Panc1 (cell line): ENCODE results near the gene TANK. TPM values are rescaled to one million over a fixed set of nuclear protein-coding genes. Genes with fewer than 3 reads are reported as not detected.

Experiments used
- ATAC-seq: fragments of 200-7000 bp; cut with Tn5 transposase; 2 replicates; pipeline ENCODE4 v1.9.1; 2020; ENCODE audit warnings: mild to moderate bottlenecking, moderate library complexity
- BruUV-seq: library from RNA; stranded (reverse); fragments of 400-500 nt; replicated peaks from 2 replicates; lab custom pipeline; 2021; lab: Mats Ljungman, UMichigan
- CTCF ChIA-PET: fragments of 300-600 bp; sonication (Branson Sonifier 250); formaldehyde crosslinking; loops from one replicate; lab custom pipeline; 2022; ENCODE audit warnings: antibody characterized with exemption; lab: Charles Lee
- POLR2A ChIA-PET: fragments of 300-600 bp; sonication (Branson Sonifier 250); formaldehyde crosslinking; loops from one replicate; lab custom pipeline; 2022; ENCODE audit warnings: antibody characterized with exemption; lab: Charles Lee
- DNase-seq: peaks from one replicate; pipeline ENCODE4 v3.0.0-alpha.2; 2010; ENCODE audit warnings: low read depth, low spot score
- H3K27ac ChIP-seq: 2 replicates; pipeline ENCODE4 v1.5.1; 2011; ENCODE audit warnings: mild to moderate bottlenecking, low read length, inconsistent platforms
- H3K27me3 ChIP-seq: fragments of 200-500 bp; sonication (Bioruptor generic); 2 replicates; pipeline ENCODE4 v1.6.0; 2014; ENCODE audit warnings: low read length, inconsistent platforms; ENCODE audit not compliant: control insufficient read depth, insufficient read depth
- H3K36me3 ChIP-seq: fragments of 200-500 bp; sonication (Bioruptor generic); 2 replicates; pipeline ENCODE4 v1.5.1; 2014; ENCODE audit warnings: inconsistent platforms, mild to moderate bottlenecking, low read length, moderate library complexity; ENCODE audit not compliant: control insufficient read depth, insufficient read depth
- H3K4me1 ChIP-seq: 2 replicates; pipeline ENCODE4 v1.5.1; 2011; ENCODE audit warnings: inconsistent platforms, mild to moderate bottlenecking, low read length, moderate library complexity; ENCODE audit not compliant: control insufficient read depth, insufficient read depth
- H3K4me3 ChIP-seq, 2 experiments: 2 replicates each; pipeline ENCODE4 v1.5.1; 2011 to 2012; ENCODE audit warnings: low read depth in 2 of 2, low read length in 2 of 2, mild to moderate bottlenecking in 2 of 2, inconsistent platforms in 1 of 2, moderate library complexity in 1 of 2
- H3K9me3 ChIP-seq: fragments of 200-500 bp; sonication (Bioruptor generic); 2 replicates; pipeline ENCODE4 v1.5.1; 2014; ENCODE audit warnings: low read depth, mild to moderate bottlenecking, inconsistent platforms, low read length, moderate library complexity; ENCODE audit not compliant: control insufficient read depth, insufficient read depth
- CTCF ChIP-seq: fragments of 450-650 bp; IDR thresholded peaks from 2 replicates; pipeline ENCODE4 v1.5.1; 2017; ENCODE audit warnings: mild to moderate bottlenecking
- POLR2AphosphoS5 ChIP-seq: IDR thresholded peaks from 2 replicates; pipeline ENCODE4 v1.6.1; 2012; ENCODE audit warnings: mild to moderate bottlenecking, low read depth, low read length, moderate library complexity
- REST ChIP-seq, 2 experiments: IDR thresholded peaks; 2 replicates each; pipeline ENCODE4 v1.6.1; 2011 to 2012; ENCODE audit warnings: low read depth in 2 of 2, control low read depth in 1 of 2, low read length in 1 of 2, mild to moderate bottlenecking in 1 of 2, moderate library complexity in 1 of 2; ENCODE audit not compliant: insufficient read depth in 1 of 2
- SIN3A ChIP-seq: IDR thresholded peaks from 2 replicates; pipeline ENCODE4 v1.6.1; 2012; ENCODE audit warnings: low read depth, mild to moderate bottlenecking, low read length, moderate library complexity, borderline replicate concordance; ENCODE audit not compliant: insufficient read depth
- TCF7L2 ChIP-seq: IDR thresholded peaks from 2 replicates; pipeline ENCODE4 v1.6.1; 2011; ENCODE audit warnings: mild to moderate bottlenecking, low read depth, low read length, inconsistent platforms
- in situ Hi-C: cut with HindIII; loops from 2 replicates; pipeline ENCODE4 v1.10.0; 2016; ENCODE audit warnings: low sequenced_read_pairs, low pct_unique_long_range_greater_than_20kb
- intact Hi-C: fragments of 100-400 bp; cut with micrococcal nuclease; formaldehyde crosslinking; loops from one replicate; pipeline ENCODE4 v1.10.0; 2022; ENCODE audit not compliant: unreplicated experiment
- total RNA-seq: library from RNA; stranded (reverse); gene quantifications from one replicate; pipeline ENCODE4 v1.2.1, GENCODE V29; 2021; ENCODE audit not compliant: unreplicated experiment

Gene TANK
- total RNA-seq, 1 experiment from 2014 or later: 36.0 TPM

- TF ChIP-seq TCF7L2: no peak
- TF ChIP-seq REST (IDR thresholded peaks at IDR 0.05; ENCODE audit: insufficient read depth in 1 of 2, low read depth in 2 of 2, low read length in 1 of 2): no peak
- no peak for TF ChIP-seq POLR2AphosphoS5
- TF ChIP-seq CTCF: no peak
- TF ChIP-seq SIN3A: no peak
- POLR2A ChIA-PET: no interaction called here
- DNase-seq (no peak), ATAC-seq (no peak)
- no peaks in the 10 kb centered on the region for H3K9me3 ChIP-seq
- no peaks in the 10 kb centered on the region; the same call in 1 of the 2 replicates for H3K36me3 ChIP-seq
- BruUV-seq: no TSS peak
- H3K27me3 ChIP-seq: no peaks in the 10 kb centered on the region
- in situ Hi-C loops (no loop called here), intact Hi-C loops (no loop called here)
- H3K4me3 ChIP-seq: no peak overlapping the region
- CTCF ChIA-PET: no interaction called here
- H3K27ac ChIP-seq: peak overlapping the region; percentile 31; the same call in 1 of the 2 replicates
- H3K4me1 ChIP-seq: peaks cover 9% of the 10 kb centered on the region; the same call in 1 of the 2 replicates
These were observed 10.1 kb downstream of the TANK start for GRCh38 chr2:161170377-161170776.

GRCh38 chr2:161170958-161171932 is 11.0 kb downstream of the TANK start:
- no peaks in the 10 kb centered on the region for H3K27me3 ChIP-seq
- ChIA-PET POLR2A (no interaction called here), CTCF (no interaction called here)
- DNase-seq (no peak), ATAC-seq (no peak)
- TF ChIP-seq TCF7L2: no peak
- TF ChIP-seq POLR2AphosphoS5: no peak
- no peak for TF ChIP-seq REST (IDR thresholded peaks at IDR 0.05; ENCODE audit: insufficient read depth in 1 of 2, low read depth in 2 of 2, low read length in 1 of 2)
- no peak for TF ChIP-seq SIN3A
- no peak for TF ChIP-seq CTCF
- BruUV-seq: no TSS peak
- no peaks in the 10 kb centered on the region; the same call in 1 of the 2 replicates for H3K36me3 ChIP-seq
- intact Hi-C loops: no loop called here
- in situ Hi-C loops: no loop called here
- H3K9me3 ChIP-seq: no peaks in the 10 kb centered on the region
- no peak overlapping the region; the same call in 1 of the 2 replicates for H3K27ac ChIP-seq
- peaks cover 9% of the 10 kb centered on the region; the same call in 1 of the 2 replicates for H3K4me1 ChIP-seq
- no peak overlapping the region for H3K4me3 ChIP-seq
